GM19099 (cell line): ENCODE data around the gene PIP4K2B.

ENCODE experiments used
- POLR2A ChIP-seq: IDR thresholded peaks from 3 replicates; pipeline ENCODE4 v1.6.1; 2011; ENCODE audit warnings: low read depth; ENCODE audit not compliant: insufficient read length; ENCODE audit errors: extremely low read depth

PIP4K2B gene

DNA sequence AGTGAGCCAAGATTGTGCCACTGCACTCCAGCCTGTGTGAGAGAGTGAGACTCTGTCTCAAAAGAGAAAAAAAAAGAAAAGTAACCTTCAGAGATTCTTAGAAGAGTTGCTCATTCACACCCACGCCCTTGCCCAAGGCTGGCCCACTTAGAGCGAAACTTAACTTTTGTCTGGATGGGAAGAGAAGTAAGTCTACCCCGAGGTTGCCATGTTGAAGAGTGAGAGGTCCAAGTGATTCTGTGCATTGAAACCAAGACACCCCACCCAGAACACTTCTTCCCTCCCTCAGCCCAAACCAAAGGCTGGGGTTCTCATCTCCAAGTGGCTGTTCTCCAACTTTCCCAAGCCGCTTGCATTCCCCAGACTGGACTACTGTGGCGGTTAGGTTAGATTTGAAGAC is 71.6 kb downstream of the PIP4K2B start:
- TF ChIP-seq POLR2A, result no peak

DNA sequence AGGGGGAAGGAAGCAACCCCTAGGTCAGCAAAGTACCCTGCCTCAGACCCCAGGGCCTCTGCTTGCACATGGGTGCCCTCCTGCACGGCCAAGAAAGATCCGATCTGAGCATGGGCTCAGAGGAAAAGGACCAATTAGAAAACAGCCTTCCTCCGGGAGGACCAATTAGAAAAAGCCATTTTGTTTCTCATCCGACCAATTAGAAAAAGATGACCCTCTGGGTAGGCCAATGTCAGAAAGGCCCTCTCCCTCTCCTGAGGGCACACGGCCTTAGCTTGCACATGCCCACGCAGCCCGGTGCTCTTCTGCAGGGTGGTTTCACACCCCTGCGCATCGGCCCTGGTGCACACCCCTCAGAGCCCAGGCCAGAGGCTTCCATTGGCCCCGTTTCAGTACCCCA is 74.3 kb downstream of the PIP4K2B start:
- TF ChIP-seq POLR2A, result no peak

DNA sequence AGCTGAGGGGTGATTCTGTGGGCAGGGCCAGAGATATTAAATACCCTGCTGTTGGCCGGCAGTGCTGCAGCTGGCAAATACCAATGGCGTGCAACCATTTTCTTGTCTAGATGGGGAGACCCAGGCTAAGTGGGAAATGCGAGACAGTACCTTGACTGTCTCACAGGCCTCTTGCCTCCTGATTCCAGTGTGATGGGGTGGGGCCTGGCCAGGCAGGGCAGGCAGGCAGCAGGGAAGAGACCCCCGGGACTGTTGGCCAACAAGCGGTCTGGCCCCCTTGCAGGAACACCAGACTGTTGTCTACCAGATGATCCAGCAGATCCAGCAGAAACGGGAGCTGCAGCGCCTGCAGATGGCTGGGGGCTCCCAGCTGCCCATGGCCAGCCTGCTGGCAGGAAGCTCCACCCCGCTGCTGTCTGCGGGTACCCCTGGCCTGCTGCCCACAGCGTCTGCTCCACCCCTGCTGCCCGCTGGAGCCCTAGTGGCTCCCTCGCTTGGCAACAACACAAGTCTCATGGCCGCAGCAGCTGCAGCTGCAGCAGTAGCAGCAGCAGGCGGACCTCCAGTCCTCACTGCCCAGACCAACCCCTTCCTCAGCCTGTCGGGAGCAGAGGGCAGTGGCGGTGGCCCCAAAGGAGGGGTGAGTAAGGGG is 74.9 kb downstream of the PIP4K2B start:
- TF ChIP-seq POLR2A, result no peak

DNA sequence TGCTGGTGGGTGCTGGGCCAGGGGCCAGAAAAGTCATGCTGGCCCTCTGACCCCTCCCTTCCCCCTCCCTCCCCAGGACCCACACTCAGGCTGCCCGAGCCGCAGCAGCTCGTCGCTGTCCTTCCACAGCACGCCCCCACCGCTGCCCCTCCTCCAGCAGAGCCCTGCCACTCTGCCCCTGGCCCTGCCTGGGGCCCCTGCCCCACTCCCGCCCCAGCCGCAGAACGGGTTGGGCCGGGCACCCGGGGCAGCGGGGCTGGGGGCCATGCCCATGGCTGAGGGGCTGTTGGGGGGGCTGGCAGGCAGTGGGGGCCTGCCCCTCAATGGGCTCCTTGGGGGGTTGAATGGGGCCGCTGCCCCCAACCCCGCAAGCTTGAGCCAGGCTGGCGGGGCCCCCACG is 77.6 kb downstream of the PIP4K2B start:
- TF ChIP-seq POLR2A, result no peak

DNA sequence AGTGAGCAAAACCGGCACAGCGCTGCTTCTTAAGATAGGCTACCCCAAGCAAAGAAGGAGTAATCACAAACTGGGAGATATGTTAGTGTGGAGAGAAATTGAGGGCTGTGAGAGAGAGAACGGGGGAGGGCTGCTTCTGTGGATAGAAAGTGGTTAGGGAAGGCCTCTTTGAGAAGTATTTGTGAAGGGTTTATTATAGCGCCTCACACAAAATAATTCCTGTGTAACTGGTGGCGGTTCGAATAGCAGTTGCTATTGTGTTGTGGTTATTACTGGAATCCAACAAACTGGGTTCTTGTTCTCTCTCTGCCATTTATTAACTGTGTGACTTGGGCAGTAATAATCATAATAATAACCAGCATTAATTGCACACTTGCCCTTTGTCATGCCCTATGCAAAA is 78.4 kb downstream of the PIP4K2B start:
- TF ChIP-seq POLR2A, result no peak

DNA sequence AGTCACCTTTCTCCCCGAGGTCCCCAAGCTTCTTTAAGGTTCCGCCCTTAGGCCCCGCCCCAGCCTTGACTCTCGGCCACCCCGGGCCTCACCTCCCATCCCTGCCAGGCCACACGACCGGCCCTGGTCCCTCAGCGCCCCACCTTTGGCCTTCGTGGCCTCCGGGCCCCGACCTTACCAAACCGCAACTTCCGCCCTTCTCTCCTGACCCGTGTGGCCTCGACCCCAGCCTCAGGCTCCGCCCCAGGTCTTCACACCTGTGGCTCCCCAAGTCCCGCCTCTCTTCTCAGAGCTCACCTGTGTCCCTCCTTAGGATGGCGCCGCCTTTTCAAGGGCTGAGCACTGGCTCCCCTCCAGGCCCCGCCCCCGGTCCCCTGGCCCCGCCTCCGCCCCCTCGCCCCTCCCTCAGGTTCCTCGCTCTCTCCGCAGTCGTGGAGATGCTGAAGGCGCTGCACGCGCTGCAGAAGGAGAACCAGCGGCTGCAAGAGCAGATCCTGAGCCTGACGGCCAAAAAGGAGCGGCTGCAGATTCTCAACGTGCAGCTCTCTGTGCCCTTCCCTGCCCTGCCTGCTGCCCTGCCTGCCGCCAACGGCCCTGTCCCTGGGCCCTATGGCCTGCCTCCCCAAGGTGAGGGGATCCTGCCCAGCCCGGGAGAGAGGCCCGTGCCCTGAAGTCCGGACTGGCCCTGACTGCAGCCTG is 79.3 kb downstream of the PIP4K2B start:
- no peak for TF ChIP-seq POLR2A

DNA sequence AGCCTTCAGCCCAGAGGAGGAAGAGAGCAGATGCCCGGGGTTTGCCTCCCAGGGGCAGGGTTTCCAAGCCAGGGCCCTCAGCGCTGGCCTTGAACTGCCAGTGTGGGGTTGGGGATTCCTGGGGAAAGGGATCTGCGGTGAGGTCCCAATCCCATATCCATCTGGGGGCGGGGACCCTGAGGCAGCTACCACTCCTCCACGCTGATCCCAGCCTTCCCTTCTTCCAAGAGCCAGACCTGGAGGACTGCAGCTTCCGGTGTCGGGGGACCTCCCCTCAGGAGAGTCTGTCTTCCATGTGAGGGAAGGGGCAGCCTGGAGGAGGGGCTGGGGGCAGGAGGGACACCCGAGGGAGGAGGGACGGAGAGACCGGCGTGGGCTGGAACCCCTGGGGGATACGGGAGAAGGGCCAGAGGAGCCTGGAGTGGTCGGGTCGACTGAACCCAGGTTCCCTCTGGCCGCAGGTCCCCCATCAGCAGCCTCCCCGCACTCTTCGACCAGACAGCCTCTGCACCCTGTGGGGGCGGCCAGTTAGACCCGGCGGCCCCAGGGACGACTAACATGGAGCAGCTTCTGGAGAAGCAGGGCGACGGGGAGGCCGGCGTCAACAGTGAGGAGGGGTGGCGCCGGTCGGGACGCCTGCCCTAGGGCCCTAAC is 79.9 kb downstream of the PIP4K2B start:
- TF ChIP-seq POLR2A, result no peak

DNA sequence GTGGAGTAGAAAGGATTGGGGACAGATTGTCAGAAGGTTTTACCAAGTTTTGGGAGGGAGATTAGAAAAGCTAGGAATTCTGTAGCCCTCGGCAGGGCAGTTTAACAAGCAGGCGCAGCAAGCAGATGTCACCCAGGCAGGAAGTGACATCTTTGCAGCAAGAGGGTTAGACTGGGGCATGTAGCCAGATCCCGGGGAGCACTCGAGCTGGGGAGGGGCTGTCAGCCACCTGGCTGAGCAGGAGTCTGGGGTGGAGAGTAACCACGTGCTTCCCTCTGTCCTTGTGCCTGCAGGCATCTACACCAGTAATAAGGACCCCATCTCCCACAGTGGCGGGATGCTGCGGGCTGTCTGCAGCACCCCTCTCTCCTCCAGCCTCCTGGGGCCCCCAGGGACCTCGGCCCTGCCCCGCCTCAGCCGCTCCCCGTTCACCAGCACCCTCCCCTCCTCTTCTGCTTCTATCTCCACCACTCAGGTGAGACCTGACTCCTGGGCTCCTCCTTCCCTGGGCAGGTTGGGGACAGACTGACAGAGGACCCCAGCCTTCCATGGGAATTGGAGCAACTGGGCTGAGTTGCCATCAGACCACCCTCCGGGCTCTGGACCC is 82.1 kb downstream of the PIP4K2B start:
- no peak for TF ChIP-seq POLR2A

DNA sequence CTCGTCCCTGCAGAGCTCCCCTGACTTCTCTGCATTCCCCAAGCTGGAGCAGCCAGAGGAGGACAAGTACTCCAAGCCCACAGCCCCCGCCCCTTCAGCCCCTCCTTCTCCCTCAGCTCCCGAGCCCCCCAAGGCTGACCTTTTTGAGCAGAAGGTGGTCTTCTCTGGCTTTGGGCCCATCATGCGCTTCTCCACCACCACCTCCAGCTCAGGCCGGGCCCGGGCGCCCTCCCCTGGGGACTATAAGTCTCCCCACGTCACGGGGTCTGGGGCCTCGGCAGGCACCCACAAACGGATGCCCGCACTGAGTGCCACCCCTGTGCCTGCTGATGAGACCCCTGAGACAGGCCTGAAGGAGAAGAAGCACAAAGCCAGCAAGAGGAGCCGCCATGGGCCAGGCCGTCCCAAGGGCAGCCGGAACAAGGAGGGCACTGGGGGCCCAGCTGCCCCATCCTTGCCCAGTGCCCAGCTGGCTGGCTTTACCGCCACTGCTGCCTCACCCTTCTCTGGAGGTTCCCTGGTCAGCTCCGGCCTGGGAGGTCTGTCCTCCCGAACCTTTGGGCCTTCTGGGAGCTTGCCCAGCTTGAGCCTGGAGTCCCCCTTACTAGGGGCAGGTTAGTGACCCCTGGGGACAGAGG is 82.9 kb downstream of the PIP4K2B start:
- TF ChIP-seq POLR2A, result no peak
